Stimulated activated CD4-positive, alpha-beta T cell treated with anti-CD3 and anti-CD28 coated beads, TNF-alpha, amount 100 ng/mL, for 24 hours (primary cell): ENCODE results near the gene LCN10.

ENCODE experiments used
- DNase-seq, 3 experiments: peaks; one replicate each; pipeline ENCODE4 v3.0.0-alpha.2; 2020; ENCODE audit warnings: low read depth in 3 of 3

LCN10 gene

DNA sequence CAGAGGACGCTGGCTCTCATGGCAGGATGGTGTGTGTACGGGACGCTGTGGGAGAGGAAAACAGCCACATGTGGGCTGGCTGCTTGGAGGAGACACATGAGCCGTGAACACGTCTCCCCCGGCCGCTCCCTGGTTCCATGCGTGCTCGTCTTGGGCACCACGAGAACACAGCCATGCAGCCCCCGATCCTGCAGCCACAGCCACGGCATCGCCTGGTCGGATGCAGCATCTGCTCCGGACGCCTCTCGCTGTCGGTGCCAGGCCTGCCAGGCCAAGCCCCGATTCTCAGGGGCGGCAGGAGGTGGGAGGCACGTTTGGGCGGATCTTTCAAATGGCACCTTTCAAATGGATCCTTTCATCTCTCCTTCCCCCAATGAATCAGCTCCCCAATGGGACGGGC is 3.2 kb downstream of the LCN10 start:
- DNase-seq = no peak

DNA sequence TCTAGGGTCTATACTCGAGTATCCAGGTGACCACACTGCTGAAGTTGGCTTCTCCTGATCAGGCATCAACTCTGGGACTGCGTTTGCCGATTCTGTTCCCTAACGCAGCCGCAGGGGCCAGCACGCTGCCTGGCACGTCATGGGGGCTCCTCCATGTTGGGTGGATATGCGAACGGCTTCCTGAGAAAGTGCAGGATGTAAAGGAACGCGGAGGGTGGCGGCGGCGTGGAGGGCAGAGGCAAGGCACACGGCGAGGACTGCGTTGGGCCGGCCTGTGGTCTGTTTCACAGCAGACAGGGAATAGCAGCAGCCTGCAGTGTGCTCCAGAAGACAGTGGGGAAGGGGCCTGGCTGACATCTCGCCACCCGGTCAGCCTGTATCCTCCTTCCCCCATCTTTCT is 3.8 kb downstream of the LCN10 start:
- no peak for DNase-seq

DNA sequence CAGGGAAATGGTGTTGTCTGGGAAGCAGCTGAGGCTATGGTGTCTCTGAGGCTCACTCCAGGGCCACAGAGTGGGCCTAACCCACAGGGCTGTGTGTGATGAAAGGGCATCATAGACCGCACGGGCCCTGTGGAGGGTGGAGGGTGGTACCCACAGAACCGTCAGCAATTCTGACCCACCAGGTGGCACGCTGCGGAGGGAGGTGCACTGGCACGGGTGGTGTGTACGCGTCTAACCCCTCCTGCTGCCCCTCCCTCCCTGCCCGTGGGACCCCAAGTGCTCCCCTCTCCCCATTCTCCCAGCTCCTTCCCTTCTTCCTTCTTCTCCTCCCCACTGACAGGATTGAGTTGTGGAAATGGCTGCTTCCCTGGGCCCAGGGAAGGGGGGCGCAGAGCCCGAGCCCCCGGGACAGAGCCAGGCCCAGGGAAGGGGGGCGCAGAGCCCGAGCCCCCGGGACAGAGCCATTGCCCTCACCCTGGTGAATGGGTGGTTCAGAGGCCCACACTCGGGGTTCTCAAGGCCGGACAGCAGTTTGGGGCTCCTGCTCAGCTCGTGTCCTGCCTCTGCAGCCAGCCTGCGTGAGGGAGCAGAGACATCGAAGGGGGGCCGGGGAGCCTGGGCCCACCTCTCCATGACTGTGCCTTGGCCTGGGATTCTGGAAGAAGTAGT is 6.8 kb downstream of the LCN10 start:
- DNase-seq = no peak

GRCh38 chr9:136734837-136735496 is 7.8 kb downstream of the LCN10 start:
- DNase-seq = no peak

GRCh38 chr9:136733611-136734010 is 9.1 kb downstream of the LCN10 start:
- no peak for DNase-seq

GRCh38 chr9:136732444-136733178 is 10.1 kb downstream of the LCN10 start:
- DNase-seq = no peak

- DNase-seq = no peak
Observed at GRCh38 chr9:136729926-136730325, 12.8 kb downstream of the LCN10 start.

- no peak for DNase-seq
Observed at GRCh38 chr9:136729144-136729543, 13.6 kb downstream of the LCN10 start.

- no peak for DNase-seq
Observed at GRCh38 chr9:136728548-136729123, 14.1 kb downstream of the LCN10 start.

GRCh38 chr9:136728080-136728547 is 14.6 kb downstream of the LCN10 start:
- peak; percentile 85 to 90 (median 87) for DNase-seq

- no peak for DNase-seq
Observed at GRCh38 chr9:136726631-136727191, 16.0 kb downstream of the LCN10 start.

GRCh38 chr9:136726118-136726517 is 16.6 kb downstream of the LCN10 start:
- DNase-seq = no peak

DNA sequence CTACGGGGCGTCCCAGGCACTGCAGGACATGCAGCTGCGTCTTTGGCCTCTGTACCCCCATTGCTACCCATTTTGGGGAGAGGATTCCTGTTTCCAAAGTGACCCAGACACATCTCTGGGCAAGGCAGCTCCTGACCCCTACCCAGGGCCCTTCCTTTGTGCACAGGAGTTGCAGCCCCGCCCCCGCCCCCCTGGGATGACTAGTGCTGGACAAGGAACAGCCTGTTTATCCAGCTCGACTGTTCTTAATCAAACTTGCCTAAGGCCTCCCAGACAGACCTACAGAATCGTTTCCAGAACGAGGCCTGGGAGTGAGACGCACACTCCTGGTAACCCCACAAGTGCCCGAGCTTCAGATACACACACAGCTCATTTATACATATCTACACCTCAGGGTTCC is 17.1 kb downstream of the LCN10 start:
- no peak for DNase-seq

GRCh38 chr9:136724772-136725171 is 18.0 kb downstream of the LCN10 start:
- no peak for DNase-seq

DNA sequence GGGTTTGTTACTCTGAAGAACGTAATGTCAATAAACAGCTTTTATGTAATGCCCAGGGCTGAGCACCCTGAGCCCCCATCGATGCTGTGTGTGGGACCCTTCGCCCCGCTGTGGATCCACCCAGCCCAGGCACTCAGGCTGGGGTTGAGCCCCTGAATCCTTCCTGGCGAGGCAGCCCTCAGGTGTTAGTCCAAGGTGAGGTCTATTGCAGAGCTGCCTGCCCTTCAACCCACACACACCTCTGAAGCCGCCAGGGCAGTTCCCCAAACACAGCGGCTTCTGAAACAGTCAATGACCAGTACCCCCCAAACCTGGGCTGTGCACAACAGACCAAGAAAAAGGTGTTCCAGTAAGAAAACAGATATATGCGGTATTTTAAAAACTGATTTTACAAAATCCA is 18.8 kb downstream of the LCN10 start:
- no peak for DNase-seq

DNA sequence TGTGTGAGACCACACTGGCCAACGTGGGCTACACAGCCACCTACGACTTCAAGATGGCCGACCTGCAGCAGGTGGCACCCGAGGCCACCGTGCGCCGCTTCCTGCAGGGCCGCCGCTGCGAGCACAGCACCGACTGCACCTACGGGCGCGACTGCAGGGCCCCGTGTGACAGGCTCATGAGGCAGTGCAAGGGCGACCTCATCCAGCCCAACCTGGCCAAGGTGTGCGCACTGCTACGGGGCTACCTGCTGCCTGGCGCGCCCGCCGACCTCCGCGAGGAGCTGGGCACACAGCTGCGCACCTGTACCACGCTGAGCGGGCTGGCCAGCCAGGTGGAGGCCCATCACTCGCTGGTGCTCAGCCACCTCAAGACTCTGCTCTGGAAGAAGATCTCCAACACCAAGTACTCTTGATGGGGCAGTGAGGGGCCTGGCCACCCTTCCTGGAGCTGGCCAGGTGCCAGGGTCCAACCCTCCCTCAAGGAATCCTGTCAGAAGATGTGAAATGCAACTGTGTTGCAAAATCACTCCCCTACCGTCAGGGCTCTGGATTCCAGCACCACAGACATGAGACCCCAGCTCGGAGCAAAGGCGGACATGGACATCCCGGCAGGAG is 19.3 kb downstream of the LCN10 start:
- DNase-seq = no peak

DNA sequence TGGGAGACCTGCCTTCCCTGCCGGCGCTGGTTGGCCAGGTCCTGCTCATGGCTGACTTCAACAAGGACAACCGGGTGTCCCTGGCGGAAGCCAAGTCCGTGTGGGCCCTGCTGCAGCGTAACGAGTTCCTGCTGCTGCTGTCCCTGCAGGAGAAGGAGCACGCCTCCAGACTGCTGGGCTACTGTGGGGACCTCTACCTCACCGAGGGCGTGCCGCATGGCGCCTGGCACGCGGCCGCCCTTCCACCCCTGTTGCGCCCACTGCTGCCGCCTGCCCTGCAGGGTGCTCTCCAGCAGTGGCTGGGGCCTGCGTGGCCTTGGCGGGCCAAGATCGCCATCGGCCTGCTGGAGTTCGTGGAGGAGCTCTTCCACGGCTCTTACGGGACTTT is 19.8 kb downstream of the LCN10 start:
- no peak for DNase-seq

GRCh38 chr9:136722093-136722968 is 20.4 kb downstream of the LCN10 start:
- no peak for DNase-seq

- no peak for DNase-seq
Observed at GRCh38 chr9:136721339-136722092, 21.2 kb downstream of the LCN10 start.

- DNase-seq = no peak
Observed at GRCh38 chr9:136720898-136721338, 21.8 kb downstream of the LCN10 start.
